Effector memory CD8-positive, alpha-beta T cell (primary cell): ENCODE results near the gene CCN2.

ENCODE experiments used
- ATAC-seq: fragments of 150-1000 bp; cut with Tn5 transposase; replicated peaks from 2 replicates; pipeline ENCODE4 v1.10.0; 2021; ENCODE audit warnings: mild to moderate bottlenecking, moderate library complexity
- DNase-seq, 3 experiments: peaks; one replicate each; pipeline ENCODE4 v3.0.0; 2021
- H3K27ac Mint-ChIP-seq, 2 donors: one replicate each; pipeline ENCODE4 v1.8.0; 2022; ENCODE audit warnings: mild to moderate bottlenecking in 2 of 2, mixed read lengths in 2 of 2, moderate library complexity in 2 of 2
- H3K27me3 Mint-ChIP-seq, 2 donors: one replicate each; pipeline ENCODE4 v1.8.0; 2022; ENCODE audit warnings: mixed read lengths in 2 of 2
- H3K36me3 Mint-ChIP-seq: one replicate; pipeline ENCODE4 v1.8.0; 2022; ENCODE audit warnings: mild to moderate bottlenecking, moderate library complexity, mixed read lengths; ENCODE audit not compliant: insufficient read depth
- H3K4me1 Mint-ChIP-seq, 2 donors: one replicate each; pipeline ENCODE4 v1.8.0; 2022; ENCODE audit warnings: low read depth in 2 of 2, mixed read lengths in 2 of 2
- H3K4me3 Mint-ChIP-seq, 2 donors: one replicate each; pipeline ENCODE4 v1.8.0; 2022; ENCODE audit warnings: mild to moderate bottlenecking in 2 of 2, mixed read lengths in 2 of 2, moderate library complexity in 2 of 2
- H3K9me3 Mint-ChIP-seq, 2 donors: one replicate each; pipeline ENCODE4 v1.8.0; 2022; ENCODE audit warnings: mixed read lengths in 2 of 2

Gene CCN2

GRCh38 chr6:131955876-131956275 lies 4.7 kb upstream of the CCN2 start:
- ATAC-seq = no peak
- Mint-ChIP-seq H3K4me3 (no peak overlapping the region), H3K9me3 (no peaks in the 10 kb centered on the region), H3K4me1 (peaks cover 4% of the 10 kb centered on the region in 2 donors), H3K27ac (no peak overlapping the region), H3K36me3 (peaks cover 2% of the 10 kb centered on the region), H3K27me3 (peaks cover 43 to 46% of the 10 kb centered on the region in 2 donors)
- no peak for DNase-seq

GRCh38 chr6:131955192-131955591 lies 4.0 kb upstream of the CCN2 start:
- Mint-ChIP-seq H3K4me3 (no peak overlapping the region), H3K9me3 (no peaks in the 10 kb centered on the region), H3K27me3 (peaks cover 47 to 52% of the 10 kb centered on the region in 2 donors), H3K27ac (no peak overlapping the region), H3K4me1 (peaks cover 4 to 6% of the 10 kb centered on the region in 2 donors), H3K36me3 (peaks cover 5% of the 10 kb centered on the region)
- ATAC-seq (no peak), DNase-seq (no peak)

GRCh38 chr6:131954775-131955107 lies 3.6 kb upstream of the CCN2 start:
- Mint-ChIP-seq H3K4me3 (no peak overlapping the region), H3K27me3 (peaks cover 51 to 57% of the 10 kb centered on the region in 2 donors), H3K9me3 (no peaks in the 10 kb centered on the region), H3K36me3 (peaks cover 6% of the 10 kb centered on the region), H3K4me1 (peaks cover 4 to 11% of the 10 kb centered on the region in 2 donors), H3K27ac (no peak overlapping the region)
- DNase-seq = no peak
- no peak for ATAC-seq

- Mint-ChIP-seq H3K9me3 (no peaks in the 10 kb centered on the region), H3K4me3 (no peak overlapping the region), H3K36me3 (peaks cover 6% of the 10 kb centered on the region), H3K4me1 (peaks cover 4 to 11% of the 10 kb centered on the region in 2 donors), H3K27me3 (peaks cover 57 to 62% of the 10 kb centered on the region in 2 donors), H3K27ac (no peak overlapping the region)
- ATAC-seq (no peak), DNase-seq (no peak)
These were observed 3.0 kb upstream of the CCN2 start for GRCh38 chr6:131954059-131954774.

GRCh38 chr6:131952886-131953509 lies 1.8 kb upstream of the CCN2 start:
- Mint-ChIP-seq H3K4me3 (no peak overlapping the region), H3K9me3 (no peaks in the 10 kb centered on the region), H3K36me3 (peaks cover 8% of the 10 kb centered on the region), H3K4me1 (peaks cover 4 to 11% of the 10 kb centered on the region in 2 donors), H3K27ac (no peak overlapping the region), H3K27me3 (peaks cover 68 to 74% of the 10 kb centered on the region in 2 donors)
- no peak for ATAC-seq
- DNase-seq = no peak

- H3K36me3 Mint-ChIP-seq = peaks cover 8% of the 10 kb centered on the region
- ATAC-seq = no peak
- H3K27ac Mint-ChIP-seq = no peak overlapping the region
- H3K27me3 Mint-ChIP-seq = peaks cover 77 to 86% of the 10 kb centered on the region in 2 donors
- no peaks in the 10 kb centered on the region for H3K9me3 Mint-ChIP-seq
- peaks cover 4 to 11% of the 10 kb centered on the region in 2 donors for H3K4me1 Mint-ChIP-seq
- H3K4me3 Mint-ChIP-seq = peak overlapping the region; percentile 30 to 71
- no peak for DNase-seq
These were observed 531 bp upstream of the CCN2 start for GRCh38 chr6:131951576-131952230.

- no peaks in the 10 kb centered on the region for H3K9me3 Mint-ChIP-seq
- H3K27ac Mint-ChIP-seq = peak overlapping the region in 1 of 2 donors; percentile 59
- H3K27me3 Mint-ChIP-seq = peaks cover 76 to 93% of the 10 kb centered on the region in 2 donors
- DNase-seq (no peak), ATAC-seq (peak; percentile 26)
- peak overlapping the region; percentile 76 to 89 for H3K4me3 Mint-ChIP-seq
- peaks cover 4 to 11% of the 10 kb centered on the region in 2 donors for H3K4me1 Mint-ChIP-seq
- H3K36me3 Mint-ChIP-seq = peaks cover 6% of the 10 kb centered on the region
These were observed 1.0 kb downstream of the CCN2 start for GRCh38 chr6:131949909-131950766.

- Mint-ChIP-seq H3K9me3 (no peaks in the 10 kb centered on the region), H3K36me3 (peaks cover 6% of the 10 kb centered on the region), H3K4me1 (peaks cover 4 to 11% of the 10 kb centered on the region in 2 donors), H3K27me3 (peaks cover 73 to 87% of the 10 kb centered on the region in 2 donors), H3K4me3 (peak overlapping the region; percentile 76 to 89), H3K27ac (no peak overlapping the region)
- ATAC-seq (no peak), DNase-seq (no peak)
These were observed 1.6 kb downstream of the CCN2 start for GRCh38 chr6:131949620-131949908.

GRCh38 chr6:131948692-131949619 lies 2.2 kb downstream of the CCN2 start:
- Mint-ChIP-seq H3K27me3 (peaks cover 67 to 82% of the 10 kb centered on the region in 2 donors), H3K27ac (no peak overlapping the region), H3K36me3 (peaks cover 6% of the 10 kb centered on the region), H3K4me1 (peaks cover 4 to 11% of the 10 kb centered on the region in 2 donors), H3K9me3 (no peaks in the 10 kb centered on the region), H3K4me3 (peak overlapping the region; percentile 76 to 89)
- ATAC-seq = no peak
- no peak for DNase-seq

- peaks cover 6% of the 10 kb centered on the region for H3K36me3 Mint-ChIP-seq
- no peak for DNase-seq
- H3K9me3 Mint-ChIP-seq = no peaks in the 10 kb centered on the region
- H3K4me1 Mint-ChIP-seq = peaks cover 4 to 11% of the 10 kb centered on the region in 2 donors
- H3K27ac Mint-ChIP-seq = no peak overlapping the region
- H3K4me3 Mint-ChIP-seq = no peak overlapping the region
- ATAC-seq = no peak
- H3K27me3 Mint-ChIP-seq = peaks cover 60 to 77% of the 10 kb centered on the region in 2 donors
These were observed 3.0 kb downstream of the CCN2 start for GRCh38 chr6:131947986-131948661.

- Mint-ChIP-seq H3K27me3 (peaks cover 51 to 68% of the 10 kb centered on the region in 2 donors), H3K4me1 (peaks cover 4 to 11% of the 10 kb centered on the region in 2 donors), H3K27ac (no peak overlapping the region), H3K36me3 (peaks cover 6% of the 10 kb centered on the region), H3K9me3 (no peaks in the 10 kb centered on the region), H3K4me3 (no peak overlapping the region)
- no peak for ATAC-seq
- no peak for DNase-seq
These were observed 3.9 kb downstream of the CCN2 start for GRCh38 chr6:131946992-131947955.
